SKM-1 (cell line): ENCODE results near the gene GALNT12.

Experiments used
- DNase-seq: peaks from one replicate; lab custom pipeline; 2025; ENCODE audit not compliant: unreplicated experiment; lab: John Stamatoyannopoulos, UW

The GALNT12 gene

DNA sequence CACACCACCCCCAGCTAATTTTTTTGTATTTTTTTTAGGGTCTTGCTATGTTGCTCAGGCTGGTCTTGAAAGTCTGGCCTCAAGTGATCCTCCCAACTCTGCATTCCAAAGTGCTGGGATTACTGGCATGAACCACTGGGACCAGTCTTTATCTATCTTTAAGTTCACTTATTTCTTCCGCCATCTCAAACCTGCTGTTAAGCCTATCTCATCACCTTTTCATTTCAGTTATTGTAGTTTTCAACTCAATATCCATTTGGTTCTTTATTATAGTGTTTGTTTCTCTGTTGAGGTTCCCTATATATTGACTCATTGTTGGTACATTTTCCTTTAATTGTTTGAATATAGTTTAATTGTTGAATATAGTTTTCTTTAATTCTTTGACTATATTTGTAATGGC is 48.1 kb downstream of the GALNT12 start:
- no peak for DNase-seq

DNA sequence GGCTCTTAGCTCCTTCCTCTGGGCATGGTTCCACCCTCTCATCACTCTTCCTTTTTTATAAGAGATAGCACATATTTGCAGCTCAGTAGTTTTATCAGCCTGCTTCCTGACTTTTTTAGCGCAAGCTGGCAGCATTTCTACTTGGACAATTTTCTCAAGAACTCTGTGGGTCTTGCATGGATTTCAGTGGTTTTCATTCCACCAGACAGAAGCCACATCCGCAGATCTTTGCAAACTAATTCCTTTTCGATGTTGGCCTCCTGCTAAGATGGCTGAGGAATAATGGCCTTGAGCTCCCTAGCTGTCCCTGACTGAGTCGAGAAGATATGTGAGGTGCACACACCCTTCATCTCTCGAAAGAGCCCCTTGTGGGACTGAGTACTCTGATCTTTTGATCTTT is 49.5 kb downstream of the GALNT12 start:
- no peak for DNase-seq

DNA sequence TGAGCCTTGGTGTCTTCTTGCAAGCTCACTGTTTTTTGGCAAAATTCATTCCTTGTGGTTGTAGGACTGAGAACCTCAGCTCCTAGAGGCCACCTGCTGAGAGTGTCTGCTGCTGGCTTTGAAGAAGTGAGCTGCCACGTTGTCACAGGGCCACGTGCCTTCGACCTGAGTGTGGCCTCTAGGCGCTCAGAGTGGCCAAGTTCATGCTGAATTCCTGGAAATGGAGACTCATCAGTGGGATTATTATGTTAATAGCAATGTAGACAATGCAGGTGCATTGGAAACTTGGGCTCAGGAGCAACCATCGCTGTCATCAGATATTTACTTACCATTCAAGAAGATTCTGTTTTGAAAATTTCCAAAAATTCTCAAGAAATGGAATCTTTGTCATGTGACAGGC is 52.5 kb downstream of the GALNT12 start:
- DNase-seq, result no peak

DNA sequence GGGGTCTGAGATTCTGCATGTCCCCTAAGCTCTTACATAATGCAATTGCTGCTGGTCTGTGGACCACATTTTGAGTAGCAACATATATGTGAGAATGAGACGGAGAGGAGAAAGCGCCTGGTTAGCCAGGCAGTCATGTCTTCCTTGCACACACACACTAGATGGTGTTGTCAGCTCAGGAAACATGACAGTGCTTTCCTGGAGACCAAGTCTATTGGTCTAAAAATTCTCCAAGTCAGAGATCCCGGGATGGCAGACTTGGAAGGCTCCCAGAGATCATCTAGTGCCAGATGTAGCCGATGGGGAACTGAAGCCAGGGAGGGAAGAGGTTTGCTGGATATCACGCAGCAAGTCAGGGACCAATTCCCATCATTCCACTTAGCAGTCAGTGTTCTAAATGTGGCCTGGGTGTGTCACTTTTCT is 53.4 kb downstream of the GALNT12 start:
- DNase-seq, result no peak

DNA sequence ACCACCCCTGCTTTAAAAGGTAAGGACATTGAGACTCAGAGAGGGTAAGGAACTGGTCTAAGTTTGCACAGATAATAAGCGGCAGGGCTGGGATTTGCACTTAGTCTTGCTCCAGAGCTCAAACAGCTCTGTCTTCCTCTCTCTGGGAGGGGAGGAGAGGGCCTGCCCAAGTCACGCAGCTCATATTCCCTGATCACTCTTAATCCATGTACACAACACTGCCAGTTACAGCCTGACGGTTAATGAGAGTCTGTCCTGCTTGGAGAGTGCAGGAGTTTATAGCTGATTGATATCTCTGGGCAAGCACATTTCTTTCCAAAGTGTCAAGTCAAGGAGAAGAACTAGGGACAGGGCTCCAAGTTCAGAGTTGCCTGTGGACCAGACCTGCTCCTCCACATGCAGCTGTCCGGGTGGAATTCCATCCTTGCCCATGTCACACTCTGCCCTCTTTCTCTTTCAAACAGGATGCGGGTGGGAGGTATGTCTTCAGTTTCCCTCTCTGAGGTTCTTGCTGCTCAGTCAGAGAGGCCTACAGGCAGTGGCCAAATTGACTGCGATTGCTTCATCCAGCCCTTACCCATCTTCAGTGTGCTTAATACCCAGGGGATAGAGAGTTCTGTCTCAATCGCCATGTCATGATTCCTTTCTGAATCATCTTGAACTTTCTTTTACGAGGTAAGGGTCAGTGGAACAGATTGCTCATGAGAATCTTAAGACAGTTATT is 54.5 kb downstream of the GALNT12 start:
- peak; percentile 13 for DNase-seq

DNA sequence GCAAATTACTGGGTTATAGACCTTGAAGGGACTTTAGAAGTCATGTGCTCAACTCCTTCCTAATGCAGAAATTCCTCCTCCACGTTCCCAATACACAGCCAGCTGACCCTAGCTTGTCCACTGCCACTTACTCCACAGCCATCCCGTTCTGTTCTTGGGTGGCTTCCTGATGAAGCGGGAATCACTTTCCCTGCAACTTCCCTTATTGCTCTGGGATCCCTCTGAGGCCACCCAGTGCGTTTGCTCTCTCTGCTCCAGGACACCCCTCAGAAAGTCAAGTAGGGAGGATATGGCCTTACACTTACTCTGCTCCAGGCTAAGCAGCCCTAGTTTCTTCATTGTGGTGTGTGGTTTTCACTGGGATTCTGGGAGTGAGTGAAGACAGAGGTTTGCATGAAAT is 55.5 kb downstream of the GALNT12 start:
- DNase-seq, result no peak

DNA sequence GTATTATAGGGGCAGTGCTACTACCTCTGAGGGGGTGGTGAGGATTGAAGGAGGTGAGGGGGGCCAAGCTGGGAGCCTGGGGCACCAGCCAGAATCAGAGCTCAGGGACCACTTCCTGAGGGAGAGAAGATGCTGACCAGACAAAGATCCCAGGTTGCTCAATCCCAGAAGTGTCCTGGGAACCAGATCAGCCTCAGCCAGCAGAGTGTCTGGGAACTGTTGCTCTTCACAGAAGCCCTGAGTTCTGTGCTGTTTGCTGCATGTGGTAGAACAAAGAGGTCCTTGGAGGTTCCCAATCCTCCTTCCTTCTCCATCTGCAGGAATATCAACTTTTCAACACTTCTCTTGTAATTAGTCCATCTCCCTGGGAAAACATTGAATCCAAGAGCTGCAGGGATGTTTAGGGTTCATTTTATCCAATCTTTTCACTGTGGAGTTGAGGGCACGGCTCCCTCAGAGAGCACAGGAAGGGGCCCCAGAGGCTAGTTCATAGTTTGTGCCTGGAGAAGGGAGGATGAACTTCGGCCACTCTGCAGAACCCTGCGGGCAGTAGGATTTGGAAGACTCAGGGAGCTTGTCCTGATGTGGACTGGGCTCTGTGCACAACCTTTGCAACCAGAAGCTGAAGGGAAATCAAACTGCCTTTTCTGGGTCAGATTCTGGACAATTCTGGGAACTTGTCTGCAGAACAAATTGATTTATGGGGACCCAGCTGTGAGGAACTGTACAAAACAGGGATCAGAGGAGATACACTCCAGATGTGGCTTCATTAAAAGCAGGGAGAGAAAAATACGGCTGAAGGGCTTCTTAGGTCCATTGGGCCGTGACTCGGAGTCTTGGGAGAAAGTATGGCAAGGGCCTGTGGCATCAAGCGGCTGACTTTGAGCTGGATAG is 57.1 kb downstream of the GALNT12 start:
- no peak for DNase-seq

DNA sequence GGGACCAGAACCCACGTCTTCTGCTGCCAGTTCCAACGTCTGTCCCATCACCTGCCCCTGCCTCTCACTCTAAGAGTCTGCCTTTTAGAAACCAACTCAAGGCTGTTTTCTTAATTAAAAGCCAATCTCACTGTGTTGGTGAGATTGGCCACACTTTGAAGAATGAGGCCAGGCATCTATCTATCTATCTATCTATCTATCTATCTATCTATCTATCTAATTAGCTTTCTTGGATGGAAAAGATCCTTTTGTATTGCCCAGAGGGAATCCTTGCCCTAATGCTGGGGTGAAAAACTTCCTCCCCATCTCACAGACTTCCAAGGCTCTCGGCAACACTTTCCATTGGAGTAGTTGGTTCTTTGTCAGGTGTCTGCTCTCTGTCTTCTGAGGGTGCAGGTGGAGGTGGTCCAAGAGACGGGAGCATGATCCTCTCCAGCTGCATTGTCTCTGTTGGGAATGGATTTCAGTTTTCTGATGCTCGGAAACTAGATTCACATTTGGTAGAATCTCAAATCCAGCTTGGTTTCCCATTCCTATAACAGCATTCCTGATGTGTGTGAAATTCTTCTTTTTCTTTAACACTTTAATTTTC is 57.9 kb downstream of the GALNT12 start:
- DNase-seq, result no peak

DNA sequence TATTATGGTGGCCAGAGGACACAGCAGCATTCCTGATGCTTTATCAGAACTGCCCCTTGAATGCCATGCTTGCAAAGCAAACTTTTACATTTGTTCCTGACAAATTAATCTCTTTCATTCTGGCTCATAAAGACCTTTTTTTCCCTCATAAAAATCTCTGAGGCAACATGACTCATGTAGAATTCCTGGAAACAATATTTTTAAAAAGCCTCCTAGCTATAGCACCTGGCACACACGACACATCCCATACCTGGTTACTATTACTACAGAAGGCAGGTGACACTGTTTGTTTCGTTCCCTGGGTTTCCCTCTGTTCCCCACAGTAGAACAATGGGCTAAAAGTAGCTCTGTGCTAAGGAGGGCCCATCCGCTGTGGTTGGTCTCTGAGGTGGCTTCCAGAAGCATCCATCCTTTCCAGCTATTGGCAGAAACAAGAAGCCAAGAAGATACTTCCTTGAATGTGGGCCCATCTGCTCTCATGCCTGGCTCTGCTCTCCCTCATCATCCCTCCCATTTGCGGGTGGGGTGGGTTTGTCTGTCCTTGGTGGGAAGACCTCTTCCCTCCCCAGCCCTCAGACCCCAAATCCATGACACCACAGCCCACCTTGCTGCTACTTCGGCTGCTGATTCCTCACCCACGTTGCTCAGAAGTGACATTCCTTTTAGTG is 59.1 kb downstream of the GALNT12 start:
- DNase-seq, result no peak

DNA sequence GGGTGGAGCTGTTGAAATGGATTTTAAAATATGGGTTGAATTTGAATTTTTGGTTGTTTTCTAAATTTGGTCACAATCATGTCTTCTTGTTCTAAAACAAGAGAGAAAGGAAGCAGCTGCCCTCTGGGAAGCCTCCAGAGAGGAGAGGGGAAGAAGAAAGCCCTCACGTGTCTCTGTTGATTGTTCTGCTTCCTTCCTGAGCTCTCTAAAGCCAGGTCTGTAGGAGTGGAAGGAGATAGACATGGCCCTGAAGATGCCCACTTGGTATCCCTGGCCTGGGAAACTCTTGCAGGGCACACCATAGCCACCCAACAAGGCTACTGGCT is 59.6 kb downstream of the GALNT12 start:
- DNase-seq, result no peak

DNA sequence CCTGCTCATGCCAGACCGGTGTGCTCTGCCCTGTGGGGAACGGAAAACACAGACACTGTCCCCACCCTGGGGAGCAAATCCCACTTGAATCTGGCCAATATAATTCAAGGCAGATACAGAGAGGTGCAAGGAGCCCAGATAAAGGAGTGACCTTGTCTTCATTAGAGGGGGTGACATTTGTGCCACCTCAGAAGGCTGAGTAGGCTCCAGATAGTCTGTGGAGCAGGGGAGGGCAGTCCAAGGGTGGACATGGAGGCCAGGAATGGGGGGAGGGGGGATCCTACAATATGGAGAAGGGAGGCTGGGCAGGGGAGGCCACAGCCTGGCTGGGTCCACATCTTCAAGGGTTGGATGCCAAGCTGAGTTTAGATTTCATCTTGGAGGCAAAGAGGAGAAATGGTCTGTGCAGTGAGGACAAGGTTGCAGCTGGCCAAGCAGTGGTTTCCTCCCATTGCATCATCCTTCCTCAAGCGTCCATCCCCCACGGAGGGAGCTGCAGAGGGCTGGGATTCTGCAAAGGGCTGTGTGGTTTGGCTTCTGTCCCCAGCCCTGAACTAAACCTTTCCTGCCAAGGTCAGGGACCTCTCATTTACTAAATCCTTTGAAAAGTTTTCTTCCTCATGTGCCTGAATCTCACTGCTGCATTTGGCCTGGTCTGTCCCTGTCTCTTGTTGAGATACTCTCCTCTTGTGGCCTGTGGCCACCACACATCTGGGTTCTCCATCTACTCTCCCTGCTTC is 60.1 kb downstream of the GALNT12 start:
- DNase-seq, result peak; percentile 62

DNA sequence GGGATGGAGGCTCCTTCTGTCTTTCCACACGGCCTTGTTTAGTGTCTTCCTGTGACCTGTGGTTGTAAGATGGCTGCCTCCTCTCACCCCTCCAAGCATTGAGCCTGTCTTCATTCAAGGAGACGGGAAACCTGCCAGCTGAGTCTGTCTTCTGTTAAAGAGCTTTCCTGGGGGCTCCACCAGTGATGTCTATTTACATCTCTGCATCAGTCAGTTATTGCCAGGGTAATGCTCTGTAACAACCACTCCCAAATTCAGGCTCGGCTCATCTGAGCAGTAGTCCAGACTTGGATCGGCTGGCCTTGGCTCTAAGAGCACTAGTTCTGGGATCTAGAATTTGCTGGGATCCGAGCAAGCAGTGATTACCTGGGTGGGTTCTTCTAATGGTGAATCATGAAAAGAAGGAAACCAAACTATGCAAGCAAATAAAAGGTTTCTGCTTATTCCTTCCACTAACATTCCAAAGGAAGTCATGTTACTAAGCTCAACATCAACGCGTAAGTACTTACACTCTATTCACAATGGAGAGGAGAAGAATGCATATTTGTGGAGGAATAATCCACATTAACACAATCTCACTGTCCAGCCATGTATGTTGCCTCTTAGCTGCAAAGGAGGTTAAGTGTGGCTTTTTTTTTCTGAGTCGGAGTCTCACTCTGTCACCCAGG is 61.7 kb downstream of the GALNT12 start:
- no peak for DNase-seq

DNA sequence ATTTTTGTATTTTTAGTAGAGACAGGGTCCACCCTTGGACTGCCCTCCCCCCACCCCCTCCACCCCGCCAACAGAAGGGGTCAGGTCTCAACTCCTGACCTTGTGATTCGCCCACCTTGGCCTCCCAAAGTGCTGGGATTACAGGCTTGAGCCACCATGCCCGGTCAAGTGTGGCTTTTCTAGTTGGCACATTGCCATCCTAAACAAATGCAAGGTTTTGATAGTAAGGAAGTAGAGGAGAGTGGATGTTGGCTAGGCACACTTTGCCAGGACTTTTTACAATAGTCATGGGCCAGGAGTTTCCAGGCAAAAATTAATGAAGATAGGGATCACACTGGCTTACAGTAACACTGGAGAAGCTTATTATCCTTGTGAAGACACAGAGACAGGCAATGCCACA is 62.4 kb downstream of the GALNT12 start:
- no peak for DNase-seq

DNA sequence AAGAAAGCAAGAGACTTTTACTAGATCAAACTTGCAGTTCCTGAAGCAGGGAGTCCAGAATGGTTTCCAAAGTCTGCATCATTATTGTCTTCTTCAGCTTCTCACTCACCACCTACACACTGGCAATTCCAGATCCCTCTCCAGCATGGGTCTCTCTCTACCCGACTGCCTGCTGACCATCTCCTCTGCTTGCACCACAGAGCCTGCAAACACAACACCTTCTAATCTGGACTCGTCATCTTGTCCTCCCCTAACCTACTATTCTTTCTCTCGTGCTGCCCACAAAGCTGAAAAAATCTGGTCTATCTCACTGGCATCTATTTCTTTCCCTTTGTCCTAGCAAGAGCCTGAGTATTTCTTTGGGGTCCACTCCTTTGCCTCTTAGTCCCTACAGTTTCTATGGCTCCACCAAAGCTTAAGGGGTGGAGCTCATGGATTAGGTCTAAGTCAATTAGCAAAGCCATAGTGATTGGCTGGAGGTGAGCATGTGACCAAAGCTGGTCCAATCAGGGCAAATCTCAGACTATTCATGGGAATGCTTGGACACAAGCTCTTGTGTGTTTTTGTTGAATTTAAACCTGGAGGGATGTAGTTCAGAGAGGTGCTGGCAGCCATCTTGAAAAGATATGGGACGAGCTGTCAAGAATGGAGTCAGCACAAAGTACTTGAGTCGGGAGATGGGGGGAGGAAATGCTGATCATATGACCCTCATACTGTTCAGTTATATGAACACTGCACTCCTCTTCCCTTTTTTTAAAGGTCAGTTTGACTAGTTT is 63.5 kb downstream of the GALNT12 start:
- no peak for DNase-seq

DNA sequence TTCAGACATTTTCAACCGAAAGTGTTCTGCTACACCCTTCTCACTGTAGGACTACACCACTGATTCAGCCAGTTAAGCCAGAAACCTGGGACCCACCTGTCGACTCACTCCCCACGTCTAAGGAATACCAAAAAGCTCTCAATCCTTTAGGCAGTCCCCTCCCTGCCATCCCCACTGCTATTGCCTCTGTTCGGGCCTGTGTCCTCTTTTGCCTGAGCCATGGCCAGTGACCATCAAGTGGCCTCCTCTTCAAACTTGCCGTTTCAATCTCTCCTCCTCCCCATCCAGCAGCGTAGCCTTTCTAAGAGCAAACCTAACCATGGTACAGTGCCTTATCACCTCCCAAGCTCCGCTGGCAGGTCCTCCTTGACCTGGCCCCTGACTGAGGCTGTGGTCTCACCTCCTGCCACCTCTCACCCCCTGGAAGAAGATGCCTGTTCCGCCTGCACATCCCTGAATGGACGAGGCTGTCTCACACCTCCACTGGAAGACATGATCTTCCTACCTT is 64.1 kb downstream of the GALNT12 start:
- no peak for DNase-seq

DNA sequence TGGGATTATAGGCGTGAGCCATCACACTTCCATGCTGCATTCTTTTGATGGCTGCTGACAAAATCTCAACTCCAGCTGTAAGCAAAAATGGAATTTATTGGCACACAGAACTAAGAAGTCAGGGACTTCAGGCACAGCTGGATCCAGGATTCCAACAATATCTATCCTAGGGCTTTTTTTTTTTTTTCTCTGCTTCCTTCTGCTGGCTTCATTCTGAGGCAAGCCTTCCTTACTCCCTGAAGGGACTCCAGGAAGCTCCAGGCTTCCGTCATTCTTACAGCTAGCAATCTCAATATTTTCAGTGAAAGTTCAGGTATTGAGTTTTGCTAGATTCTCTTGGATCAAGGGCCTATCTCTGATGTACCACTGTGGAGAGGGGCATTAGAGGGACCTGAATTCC is 66.1 kb downstream of the GALNT12 start:
- no peak for DNase-seq

DNA sequence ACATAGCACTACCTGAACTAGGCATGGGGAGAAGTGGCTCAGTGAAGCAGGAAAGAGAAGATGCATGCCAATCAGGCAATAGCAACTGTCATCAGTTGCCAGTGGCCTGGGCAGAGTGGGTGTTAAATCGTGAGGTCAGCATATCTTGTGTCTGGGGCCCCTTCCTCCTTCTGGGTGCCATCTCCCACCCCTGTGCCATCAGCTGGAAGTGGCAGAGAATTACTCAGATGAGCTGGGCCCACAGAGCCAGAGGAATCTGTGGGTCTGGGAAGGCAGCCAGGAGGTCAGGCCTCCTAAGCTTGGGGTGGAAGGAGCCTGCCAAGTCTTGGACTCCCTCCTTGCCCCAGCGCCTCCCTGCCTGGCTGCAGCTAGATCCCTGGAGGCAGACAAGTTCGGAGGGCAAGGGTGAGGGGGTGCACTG is 66.5 kb downstream of the GALNT12 start:
- DNase-seq, result no peak

DNA sequence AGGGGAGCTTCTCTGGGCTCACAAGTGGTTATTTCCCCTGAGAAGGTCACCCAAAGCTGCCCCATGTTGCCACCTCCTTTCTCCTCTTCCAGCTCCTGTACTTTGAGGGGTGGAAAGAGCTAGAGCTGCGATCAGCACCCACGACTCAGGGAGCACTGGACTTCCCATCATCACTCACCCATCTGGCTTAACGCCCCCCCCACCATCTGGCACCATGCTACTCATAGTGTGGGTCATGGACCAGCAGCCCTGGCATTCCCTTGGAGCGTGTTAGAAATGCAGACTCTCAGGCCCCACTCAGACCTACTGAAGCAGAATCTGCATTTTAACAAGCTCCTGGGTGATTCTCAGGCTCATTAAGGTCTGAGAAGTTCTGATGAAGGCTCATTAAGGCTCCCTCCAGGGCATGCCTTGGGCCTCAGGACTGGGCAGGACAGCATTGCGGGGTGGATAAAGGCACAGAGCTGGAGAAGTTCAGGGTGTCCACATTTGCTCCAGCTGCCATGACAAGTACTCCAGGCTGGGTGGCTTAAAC is 67.3 kb downstream of the GALNT12 start:
- no peak for DNase-seq

DNA sequence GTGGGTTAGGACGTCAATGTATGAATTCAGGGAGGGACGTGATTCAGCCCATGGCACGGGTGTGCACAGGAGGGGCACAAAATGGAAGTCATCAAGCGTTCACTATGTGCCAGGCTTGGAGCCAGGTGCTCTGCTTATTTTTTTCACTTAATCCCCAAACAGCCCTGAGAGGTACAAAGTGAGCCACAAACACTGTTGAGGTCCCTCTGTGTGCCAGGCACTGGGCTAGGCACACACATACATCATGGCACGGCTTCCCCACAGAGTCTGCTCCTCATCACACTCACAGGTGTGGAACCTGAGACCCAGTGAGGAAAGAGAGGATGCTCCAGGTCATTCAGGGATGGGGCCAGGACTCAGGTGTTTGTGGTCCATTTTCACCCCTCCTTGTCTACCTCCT is 68.1 kb downstream of the GALNT12 start:
- no peak for DNase-seq
